Peyer's patch (tissue), 4 donors: ENCODE results near the gene ZNF71.

Experiments
- CTCF ChIP-seq, 6 experiments: fragments of 450-650 bp in 4 of 6; fragments of 200-600 bp in 2 of 6; sonication (generic) in 1 of 6; IDR thresholded peaks; one replicate each; pipeline ENCODE4 v1.5.1; 2017 to 2019; ENCODE audit warnings: antibody characterized with exemption in 6 of 6, mild to moderate bottlenecking in 3 of 6, moderate library complexity in 1 of 6
- POLR2A ChIP-seq, 2 donors: fragments of 450-650 bp; IDR thresholded peaks; one replicate each; pipeline ENCODE4 v1.5.1; 2017; ENCODE audit warnings: antibody characterized with exemption in 2 of 2, mild to moderate bottlenecking in 2 of 2, moderate library complexity in 2 of 2

- TF ChIP-seq CTCF (IDR thresholded peaks at IDR 0.05) = no peak
- no peak for TF ChIP-seq POLR2A (IDR thresholded peaks at IDR 0.05)
These were observed at the start of gene ZNF71 for GRCh38 chr19:56594783-56595547.
